Testis (tissue), 3 donors: Measurements from ENCODE around the gene LYRM4. TPM values are rescaled to one million over a fixed set of nuclear protein-coding genes. Genes with fewer than 3 reads are reported as not detected.

ENCODE experiments used
- DNase-seq: peaks from one replicate; pipeline ENCODE4 v3.0.0-alpha.2; 2019
- H3K27ac ChIP-seq, 2 donors: fragments of 200-600 bp; sonication (generic); one replicate each; pipeline ENCODE4 v1.5.1; 2019
- H3K27me3 ChIP-seq: fragments of 200-600 bp; sonication (generic); one replicate; pipeline ENCODE4 v1.5.1; 2019
- H3K36me3 ChIP-seq: fragments of 200-600 bp; sonication (generic); one replicate; pipeline ENCODE4 v1.5.1; 2017; ENCODE audit warnings: low read depth; ENCODE audit errors: missing control alignments
- H3K4me1 ChIP-seq: fragments of 200-600 bp; sonication (generic); one replicate; pipeline ENCODE4 v1.5.1; 2019
- H3K4me3 ChIP-seq, 2 donors: fragments of 200-600 bp; sonication (generic); one replicate each; pipeline ENCODE4 v1.5.1; 2017 to 2019
- H3K9me3 ChIP-seq: fragments of 200-600 bp; sonication (generic); one replicate; pipeline ENCODE4 v1.5.1; 2017
- CTCF ChIP-seq, 3 experiments: fragments of 450-650 bp in 2 of 3; fragments of 200-600 bp in 1 of 3; sonication (generic) in 1 of 3; IDR thresholded peaks; one replicate each; pipeline ENCODE4 v1.5.1; 2016 to 2019; ENCODE audit warnings: antibody characterized with exemption in 3 of 3, mild to moderate bottlenecking in 2 of 3, moderate library complexity in 1 of 3
- POLR2A ChIP-seq: fragments of 450-650 bp; IDR thresholded peaks from one replicate; pipeline ENCODE4 v1.6.1; 2017; ENCODE audit warnings: antibody characterized with exemption, mild to moderate bottlenecking, moderate library complexity
- WGBS, 2 donors: methylation state at CpG; one replicate each; pipeline ENCODE4 v1.1.5; 2018; 5-methylcytosine and 5-hydroxymethylcytosine counted together
- intact Hi-C: fragments of 100-400 bp; cut with DNase I; formaldehyde crosslinking; loops from one replicate; pipeline ENCODE4 v1.15.1; 2023; ENCODE audit warnings: low total_unique reads
- polyA plus RNA-seq: library from polyadenylated mRNA; stranded (reverse); fragments of 350-450 nt; fragmentation: Illumina TruSeq; extraction: RNeasy Lipid Tissue Mini Kit (QIAGEN cat#74804); gene quantifications from one replicate; pipeline ENCODE4 v1.2.3, GENCODE V29; 2014; ENCODE audit warnings: low read depth, low replicate concordance; ENCODE audit not compliant: insufficient read depth
- total RNA-seq, 2 donors: library from RNA; depleted of rRNA; stranded (reverse); fragments of >200 nt; gene quantifications; one replicate each; pipeline ENCODE4 v1.2.3, GENCODE V29; 2016

LYRM4 gene
- total and polyA plus RNA-seq, 3 donors from 2014 or later = 18.5 to 41.8 (median 23.0) TPM

- 91 to 97% methylated on average over 2 of the region's 2 CpGs for WGBS, 2 donors
- Histone ChIP-seq H3K27me3 (no peaks in the 10 kb centered on the region), H3K4me3 (no peak overlapping the region), H3K27ac (no peak overlapping the region), H3K36me3 (no peaks in the 10 kb centered on the region), H3K4me1 (no peaks in the 10 kb centered on the region), H3K9me3 (no peaks in the 10 kb centered on the region)
- intact Hi-C loops = no loop called here
- DNase-seq = no peak
- no peak for TF ChIP-seq POLR2A
These were observed 61.5 kb downstream of the LYRM4 start for GRCh38 chr6:5199283-5199682.

GRCh38 chr6:5197084-5197483 lies 63.7 kb downstream of the LYRM4 start:
- Histone ChIP-seq H3K36me3 (no peaks in the 10 kb centered on the region), H3K9me3 (no peaks in the 10 kb centered on the region), H3K4me1 (no peaks in the 10 kb centered on the region), H3K27ac (no peak overlapping the region), H3K27me3 (no peaks in the 10 kb centered on the region), H3K4me3 (no peak overlapping the region)
- no peak for DNase-seq
- WGBS, 2 donors = 99 to 100% methylated on average over 5 of the region's 5 CpGs
- intact Hi-C loops = no loop called here
- TF ChIP-seq CTCF (IDR thresholded peaks at IDR 0.05) = no peak
- no peak for TF ChIP-seq POLR2A

GRCh38 chr6:5192135-5192794 lies 68.5 kb downstream of the LYRM4 start:
- 81 to 92% methylated on average over 8 to 11 of the region's 11 CpGs for WGBS, 2 donors
- intact Hi-C loops = no loop called here
- H3K9me3 ChIP-seq = no peaks in the 10 kb centered on the region
- no peak overlapping the region for H3K4me3 ChIP-seq
- no peaks in the 10 kb centered on the region for H3K27me3 ChIP-seq
- no peak overlapping the region for H3K27ac ChIP-seq
- H3K36me3 ChIP-seq = no peaks in the 10 kb centered on the region
- H3K4me1 ChIP-seq = no peaks in the 10 kb centered on the region
- no peak for TF ChIP-seq POLR2A
- TF ChIP-seq CTCF (IDR thresholded peaks at IDR 0.05) = no peak
- DNase-seq = no peak

- DNase-seq = no peak
- TF ChIP-seq POLR2A (no peak), CTCF (IDR thresholded peaks at IDR 0.05) (no peak)
- Histone ChIP-seq H3K27ac (no peak overlapping the region), H3K4me3 (no peak overlapping the region), H3K9me3 (no peaks in the 10 kb centered on the region), H3K27me3 (no peaks in the 10 kb centered on the region), H3K4me1 (no peaks in the 10 kb centered on the region), H3K36me3 (no peaks in the 10 kb centered on the region)
- 85 to 94% methylated on average over 3 of the region's 3 CpGs for WGBS, 2 donors
- intact Hi-C loops = no loop called here
These were observed 69.0 kb downstream of the LYRM4 start for GRCh38 chr6:5191722-5192121.

GRCh38 chr6:5191222-5191621 lies 69.5 kb downstream of the LYRM4 start:
- Histone ChIP-seq H3K4me3 (no peak overlapping the region), H3K9me3 (no peaks in the 10 kb centered on the region), H3K36me3 (no peaks in the 10 kb centered on the region), H3K4me1 (no peaks in the 10 kb centered on the region), H3K27me3 (no peaks in the 10 kb centered on the region), H3K27ac (no peak overlapping the region)
- intact Hi-C loops = no loop called here
- no peak for TF ChIP-seq CTCF (IDR thresholded peaks at IDR 0.05)
- no peak for TF ChIP-seq POLR2A
- no peak for DNase-seq
- 96% methylated on average over 6 of the region's 6 CpGs for WGBS, 2 donors
